ENCODE data around the gene SHC2.

Gene SHC2

DNA sequence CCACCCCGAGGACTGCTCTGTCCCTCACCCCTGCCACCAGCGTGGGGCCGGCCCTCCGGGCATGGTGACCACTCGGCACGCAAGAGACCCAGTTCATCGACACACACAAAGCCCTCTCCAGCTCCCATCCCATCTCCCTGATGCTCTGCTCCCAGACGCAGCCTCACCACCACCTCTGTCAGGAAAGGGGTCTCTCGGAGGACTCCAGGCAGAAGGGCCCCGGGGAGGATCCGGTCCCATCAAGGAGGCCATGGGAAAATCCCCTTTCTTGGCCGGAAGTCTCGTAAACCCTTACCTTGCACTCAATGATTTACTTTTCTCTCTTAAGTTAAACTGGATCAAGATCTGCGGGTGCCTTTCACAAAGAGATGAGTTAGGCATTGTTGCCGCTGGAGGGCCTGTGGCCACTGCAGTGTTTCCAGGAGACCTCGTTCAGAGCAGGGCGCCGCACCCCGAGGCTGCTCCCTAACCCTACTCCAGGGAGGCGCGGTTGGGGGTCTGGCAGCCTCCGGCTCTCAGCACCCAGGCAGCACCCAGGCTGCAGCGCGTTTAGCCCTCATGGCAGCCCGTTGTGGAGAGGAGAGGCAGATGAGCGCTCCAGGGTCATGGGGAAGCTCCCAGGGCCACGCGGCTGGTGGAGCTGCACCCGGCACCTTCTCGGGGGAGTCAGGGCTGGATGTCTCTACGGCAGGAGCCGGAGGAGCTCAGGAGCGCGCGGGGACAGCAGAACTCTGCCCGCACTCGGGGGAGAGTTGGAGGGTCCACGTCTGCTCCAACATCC, 82.8 kb downstream of the SHC2 start:
- TF ChIP-seq, protein P1, sequence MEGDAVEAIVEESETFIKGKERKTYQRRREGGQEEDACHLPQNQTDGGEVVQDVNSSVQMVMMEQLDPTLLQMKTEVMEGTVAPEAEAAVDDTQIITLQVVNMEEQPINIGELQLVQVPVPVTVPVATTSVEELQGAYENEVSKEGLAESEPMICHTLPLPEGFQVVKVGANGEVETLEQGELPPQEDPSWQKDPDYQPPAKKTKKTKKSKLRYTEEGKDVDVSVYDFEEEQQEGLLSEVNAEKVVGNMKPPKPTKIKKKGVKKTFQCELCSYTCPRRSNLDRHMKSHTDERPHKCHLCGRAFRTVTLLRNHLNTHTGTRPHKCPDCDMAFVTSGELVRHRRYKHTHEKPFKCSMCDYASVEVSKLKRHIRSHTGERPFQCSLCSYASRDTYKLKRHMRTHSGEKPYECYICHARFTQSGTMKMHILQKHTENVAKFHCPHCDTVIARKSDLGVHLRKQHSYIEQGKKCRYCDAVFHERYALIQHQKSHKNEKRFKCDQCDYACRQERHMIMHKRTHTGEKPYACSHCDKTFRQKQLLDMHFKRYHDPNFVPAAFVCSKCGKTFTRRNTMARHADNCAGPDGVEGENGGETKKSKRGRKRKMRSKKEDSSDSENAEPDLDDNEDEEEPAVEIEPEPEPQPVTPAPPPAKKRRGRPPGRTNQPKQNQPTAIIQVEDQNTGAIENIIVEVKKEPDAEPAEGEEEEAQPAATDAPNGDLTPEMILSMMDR (IDR thresholded peaks at IDR 0.05; ENCODE audit: insufficient read depth, low read length, missing control alignments) = no peak
- no peak overlapping the region for H3K4me3 ChIP-seq (ENCODE audit: low read depth, low read length)
- ChIA-PET CTCF (no interaction called here), POLR2A (no interaction called here)
- DNase-seq (ENCODE audit: low read depth, low spot score) = no peak

DNA sequence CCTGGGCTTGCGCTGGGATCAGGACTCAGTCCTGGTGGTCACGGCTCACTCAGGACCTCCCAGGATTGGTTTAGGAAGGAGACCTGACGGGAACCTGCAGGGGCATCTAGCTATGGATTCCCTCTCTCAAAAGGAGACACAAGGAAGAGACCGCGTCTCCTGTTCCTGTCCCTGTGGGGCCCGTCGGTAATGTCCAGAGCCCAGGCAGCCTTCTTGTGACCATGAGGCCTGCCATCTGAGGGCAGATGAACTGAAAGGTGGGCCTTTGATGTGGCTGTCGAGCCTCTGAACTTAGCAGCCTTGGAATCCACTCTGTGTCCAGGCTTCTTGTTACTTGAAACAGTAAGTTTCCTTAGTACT, 84.7 kb downstream of the SHC2 start:
- TF ChIP-seq, protein P1 (IDR thresholded peaks at IDR 0.05; ENCODE audit: insufficient read depth, low read length, missing control alignments) = no peak
- H3K4me3 ChIP-seq (ENCODE audit: low read depth, low read length) = no peak overlapping the region
- DNase-seq (ENCODE audit: low read depth, low spot score) = no peak
- POLR2A ChIA-PET = no interaction called here
- CTCF ChIA-PET = no interaction called here

GRCh38 chr19:375395-376110, 85.3 kb downstream of the SHC2 start:
- ChIA-PET CTCF (no interaction called here), POLR2A (no interaction called here)
- DNase-seq (ENCODE audit: low read depth, low spot score) = no peak
- no peak overlapping the region for H3K4me3 ChIP-seq (ENCODE audit: low read depth, low read length)
- TF ChIP-seq, protein P1 (IDR thresholded peaks at IDR 0.05; ENCODE audit: insufficient read depth, low read length, missing control alignments) = no peak

DNA sequence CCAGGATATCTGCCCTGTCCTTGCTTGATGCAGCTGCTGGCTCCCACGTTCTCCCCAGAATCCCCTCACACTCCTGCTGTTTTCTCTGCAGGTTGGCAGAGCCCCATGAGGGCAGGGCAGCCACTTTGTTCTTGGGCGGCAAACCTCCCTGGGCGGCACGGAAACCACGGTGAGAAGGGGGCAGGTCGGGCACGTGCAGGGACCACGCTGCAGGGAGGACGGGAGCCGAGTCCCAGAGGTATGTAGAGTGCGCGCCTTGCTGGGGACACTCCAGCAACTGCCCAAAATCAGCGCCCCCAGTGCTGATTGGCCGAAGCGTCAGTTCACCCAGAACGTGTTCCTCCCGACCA, 86.0 kb downstream of the SHC2 start:
- no peak for DNase-seq (ENCODE audit: low read depth, low spot score)
- POLR2A ChIA-PET = no interaction called here
- CTCF ChIA-PET = no interaction called here
- H3K4me3 ChIP-seq (ENCODE audit: low read depth, low read length) = no peak overlapping the region
- TF ChIP-seq, protein P1 (IDR thresholded peaks at IDR 0.05; ENCODE audit: insufficient read depth, low read length, missing control alignments) = no peak

- no peak overlapping the region for H3K4me3 ChIP-seq (ENCODE audit: low read depth, low read length)
- ChIA-PET CTCF (interaction anchor here (1.1 kb wide), 1 partner anchor 9 kb away, joined by 4 read pairs; no protein-coding TSS in a partner anchor), POLR2A (no interaction called here)
- no peak for DNase-seq (ENCODE audit: low read depth, low spot score)
- TF ChIP-seq, protein P1 (IDR thresholded peaks at IDR 0.05; ENCODE audit: insufficient read depth, low read length, missing control alignments) = no peak
These were observed 86.5 kb downstream of the SHC2 start for GRCh38 chr19:374183-374885.
